NOMO-1 treated with DMSO at 0.1 percent for 48 hours (cell line): Measurements from ENCODE around the gene TEX35.
A peak's percentile ranks its signal among the peaks of the same experiment; 100 is the strongest.

Source experiments
- DNase-seq: peaks from one replicate; lab custom pipeline; 2025; ENCODE audit not compliant: unreplicated experiment; lab: John Stamatoyannopoulos, UW

The TEX35 gene

GRCh38 chr1:178513278-178513983 lies 522 bp downstream of the TEX35 start:
- no peak for DNase-seq

GRCh38 chr1:178516110-178516509 lies 3.2 kb downstream of the TEX35 start:
- no peak for DNase-seq

DNA sequence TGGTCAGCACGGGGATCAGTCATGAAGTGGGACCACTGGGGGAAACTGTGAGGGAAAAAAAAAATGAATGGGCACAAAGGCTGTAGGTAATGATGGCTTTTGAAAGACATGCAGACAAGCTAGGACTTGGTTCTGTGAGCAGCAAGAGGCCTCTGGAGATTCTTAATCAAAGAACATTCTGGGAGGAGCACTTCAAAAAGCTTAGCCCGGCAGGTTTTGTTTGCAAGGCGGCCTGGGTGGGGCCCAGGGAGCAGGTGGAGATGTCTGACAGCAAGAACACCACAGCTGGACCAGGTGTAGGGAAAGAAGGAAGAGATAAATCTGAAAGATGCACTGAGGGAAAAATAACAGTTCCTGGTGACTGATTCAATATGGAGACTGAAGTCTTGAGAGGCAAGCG lies 6.0 kb downstream of the TEX35 start:
- DNase-seq, result no peak

DNA sequence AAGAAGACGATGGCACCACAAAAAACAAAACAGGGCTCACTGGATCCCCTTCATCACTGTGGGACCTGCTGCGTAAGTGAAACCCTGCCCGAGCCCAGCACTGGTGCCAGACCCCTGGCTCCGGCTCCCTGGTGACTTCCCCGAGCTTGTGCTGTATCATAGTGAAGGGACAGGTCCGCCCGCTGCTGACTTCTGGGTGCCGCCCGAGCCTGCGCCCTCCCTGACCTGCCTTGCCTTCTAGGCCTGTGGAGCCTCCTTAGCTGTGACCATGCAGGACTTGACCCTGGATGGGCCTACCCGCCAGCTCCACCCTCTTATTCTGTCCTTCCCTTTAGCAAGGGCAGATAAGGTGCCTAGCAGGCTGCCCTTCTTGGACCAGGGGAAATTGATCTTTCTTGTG lies 7.9 kb downstream of the TEX35 start:
- DNase-seq, result no peak

GRCh38 chr1:178521241-178521640 lies 8.3 kb downstream of the TEX35 start:
- no peak for DNase-seq

GRCh38 chr1:178527117-178527516 lies 14.2 kb downstream of the TEX35 start:
- DNase-seq, result no peak

DNA sequence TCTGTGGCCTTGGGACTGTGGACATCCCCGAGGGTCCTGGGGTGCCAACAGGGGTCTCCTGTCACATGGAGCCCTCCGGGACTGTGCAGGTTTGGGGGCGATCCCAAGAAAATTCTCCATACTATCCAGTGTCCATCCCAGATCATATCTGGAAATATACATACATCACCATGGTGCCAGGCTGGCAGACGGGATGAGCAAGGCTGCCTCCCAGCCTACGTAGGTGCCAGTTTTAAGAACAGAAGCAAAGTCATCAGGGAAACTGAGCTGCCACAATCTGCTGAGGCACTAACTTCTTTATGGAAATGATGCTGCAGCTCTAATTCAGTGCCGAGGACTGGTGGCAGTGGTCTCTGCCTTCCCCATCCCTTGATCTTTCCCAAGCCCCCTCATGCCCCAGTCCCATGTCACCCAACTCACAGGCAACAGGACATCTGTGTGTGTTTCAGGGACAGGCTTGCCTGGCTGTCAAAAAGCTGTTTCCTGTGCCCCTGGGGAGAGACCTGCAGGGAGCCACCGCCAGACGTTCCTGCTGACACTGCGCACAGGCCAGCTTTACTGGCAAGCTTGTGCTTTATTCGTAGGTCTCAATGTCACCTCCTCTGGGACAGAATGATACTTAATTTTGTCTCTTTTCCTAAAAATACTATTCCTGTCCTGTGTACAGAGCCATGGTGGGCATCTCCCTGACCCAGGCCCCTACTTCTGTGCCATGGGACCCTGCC lies 15.5 kb downstream of the TEX35 start:
- no peak for DNase-seq

DNA sequence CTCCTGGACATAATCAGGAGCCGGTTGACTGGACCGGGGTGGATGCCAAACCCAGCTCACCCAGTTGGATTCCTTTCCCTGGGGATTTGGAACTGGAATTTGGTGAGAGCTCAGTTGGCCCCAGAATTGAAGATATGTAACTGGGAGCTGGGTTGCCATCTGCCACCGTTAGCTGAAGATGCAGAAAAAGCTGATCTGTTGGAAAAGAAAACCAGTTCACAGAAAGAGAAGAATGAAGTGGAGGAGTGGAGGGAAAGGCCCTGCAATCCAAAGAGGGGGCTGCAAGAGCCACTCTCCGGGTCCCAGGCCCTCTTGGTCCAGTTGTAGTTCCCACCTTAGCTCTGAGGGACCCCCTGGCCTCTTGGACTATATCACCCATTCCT lies 16.0 kb downstream of the TEX35 start:
- no peak for DNase-seq

GRCh38 chr1:178529364-178530036 lies 16.6 kb downstream of the TEX35 start:
- no peak for DNase-seq

- no peak for DNase-seq
These were observed 17.1 kb downstream of the TEX35 start for GRCh38 chr1:178530037-178530402.

DNA sequence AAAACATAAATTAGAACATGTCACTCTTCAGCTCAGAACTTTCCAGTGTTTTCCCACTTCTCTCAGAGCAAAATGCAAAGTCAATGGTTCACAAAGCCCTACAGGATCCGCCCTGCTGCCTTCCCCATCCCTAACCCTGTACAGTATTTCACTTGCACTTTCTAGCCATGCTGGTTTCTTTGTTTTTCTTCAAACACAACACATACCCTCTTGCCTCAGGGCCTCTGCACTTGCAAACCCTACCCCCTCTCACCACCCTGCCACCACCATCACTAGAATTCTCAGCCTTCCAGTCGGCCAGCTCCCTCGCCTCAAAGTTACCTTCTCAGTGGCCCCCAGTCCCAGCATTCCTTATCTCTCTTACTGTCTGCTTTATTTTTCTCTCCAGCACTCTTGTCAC lies 17.6 kb downstream of the TEX35 start:
- DNase-seq, result no peak

GRCh38 chr1:178531887-178532286 lies 19.0 kb downstream of the TEX35 start:
- DNase-seq, result no peak

- peak; percentile 69 for DNase-seq
These were observed 19.5 kb downstream of the TEX35 start for GRCh38 chr1:178532392-178532791.

DNA sequence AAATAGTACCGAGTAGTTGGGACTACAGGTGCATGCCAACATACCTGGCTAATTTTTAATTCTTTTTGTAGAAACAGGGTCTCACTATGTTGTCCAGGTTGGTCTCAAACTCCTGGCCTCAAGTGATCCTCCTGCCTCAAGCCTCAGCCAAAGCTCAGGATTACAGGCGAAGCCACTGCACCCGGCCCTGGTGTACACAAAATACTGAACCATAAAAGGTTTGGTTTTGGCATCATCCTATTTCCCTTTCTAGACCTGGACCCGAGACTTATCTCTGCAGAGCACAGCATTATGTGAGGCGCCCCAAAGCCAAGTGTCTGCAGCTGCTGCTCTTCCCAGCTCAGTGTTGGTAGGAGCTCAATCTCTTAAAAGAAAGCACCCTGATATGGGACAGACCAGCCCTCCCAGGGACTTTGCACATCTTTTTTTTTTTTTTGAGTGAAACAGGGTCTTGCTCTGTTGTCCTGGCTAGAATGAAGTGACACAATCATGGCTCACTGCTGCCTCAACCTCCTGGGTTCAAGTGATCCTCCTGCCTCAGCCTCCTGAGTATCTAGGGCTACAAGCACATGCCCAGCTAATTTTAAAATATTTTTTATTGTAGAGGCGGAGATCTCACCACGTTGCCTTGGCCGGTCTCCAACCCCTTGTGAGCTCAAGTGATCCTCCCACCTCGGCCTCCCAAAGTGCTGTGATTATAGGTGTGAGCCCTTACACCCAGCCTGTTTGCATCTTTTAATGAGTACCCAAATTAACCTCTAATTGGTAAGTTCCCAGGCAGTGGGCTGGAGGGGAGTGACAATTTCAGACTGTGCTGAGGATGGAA lies 20.4 kb downstream of the TEX35 start:
- DNase-seq, result no peak

DNA sequence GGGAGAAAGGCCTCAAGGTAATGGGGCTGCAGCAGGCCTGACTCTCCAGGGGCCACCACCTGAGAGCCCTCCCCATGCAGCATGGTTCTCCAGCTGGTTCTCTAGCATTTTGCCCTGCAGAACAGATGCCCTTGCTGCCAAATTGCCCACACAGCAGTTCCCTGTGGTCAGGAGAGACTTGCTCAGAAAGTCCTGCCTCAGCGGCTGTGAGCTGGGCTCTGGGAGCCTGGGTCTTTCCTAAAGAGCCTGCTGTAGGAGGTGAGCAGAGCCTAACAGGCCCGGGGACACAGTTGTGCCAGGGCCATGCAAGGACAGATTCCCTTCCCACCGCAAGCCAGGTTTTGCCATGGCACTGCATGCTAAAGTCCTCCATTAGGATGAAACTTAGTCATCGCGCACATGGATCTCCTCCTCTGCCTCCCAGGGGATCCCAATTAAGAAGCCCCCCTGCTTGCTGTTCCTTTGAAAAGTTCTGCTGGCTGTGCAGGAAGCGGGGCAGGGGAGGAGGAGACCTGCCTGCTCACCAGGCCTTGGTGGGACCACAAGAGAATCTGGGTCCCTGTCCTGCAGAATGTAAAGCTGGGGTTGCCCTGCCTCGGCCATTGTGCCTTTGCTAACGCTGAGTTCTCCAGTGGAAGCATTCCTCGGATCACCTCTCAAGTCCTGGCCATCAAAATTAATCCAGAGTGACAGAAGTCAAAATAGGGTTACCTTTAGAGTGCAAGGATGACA lies 21.4 kb downstream of the TEX35 start:
- no peak for DNase-seq

- no peak for DNase-seq
These were observed 23.4 kb downstream of the TEX35 start for GRCh38 chr1:178536329-178536728.

GRCh38 chr1:178536844-178537371 lies 24.0 kb downstream of the TEX35 start:
- no peak for DNase-seq

DNA sequence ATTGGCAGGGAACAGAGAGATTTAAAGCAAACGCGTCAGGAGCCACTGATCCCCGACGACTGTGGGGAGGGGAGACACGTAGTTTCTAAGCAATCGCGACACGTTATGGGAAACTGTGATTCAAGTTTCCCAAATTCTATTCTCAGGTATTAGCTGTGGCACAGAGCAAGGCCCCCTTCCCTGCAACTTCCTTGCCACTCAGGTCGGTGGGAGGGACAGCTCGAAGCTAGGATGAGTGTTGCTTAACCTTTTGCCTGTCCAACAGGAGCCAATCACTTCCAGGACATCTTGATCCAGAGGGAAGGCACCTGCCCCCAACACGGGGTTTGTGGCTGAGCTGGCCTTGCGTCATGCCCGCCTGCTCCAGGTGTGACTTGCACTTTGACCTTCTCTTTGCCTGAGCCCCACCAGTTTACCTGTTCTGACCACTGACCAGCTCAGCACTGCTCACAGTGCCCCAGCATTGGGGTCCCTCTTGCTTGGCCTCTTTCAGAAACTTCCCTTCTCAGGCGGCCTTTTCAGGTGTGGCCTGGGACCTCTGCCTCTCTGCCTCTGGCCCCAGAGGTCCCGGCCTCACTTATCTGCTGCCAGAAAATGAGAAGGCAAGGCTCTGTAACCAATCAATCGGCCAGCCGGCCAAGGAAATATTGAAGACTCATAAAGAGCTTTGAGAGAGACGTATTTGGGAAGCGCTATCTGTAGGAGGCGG lies 24.6 kb downstream of the TEX35 start:
- no peak for DNase-seq

DNA sequence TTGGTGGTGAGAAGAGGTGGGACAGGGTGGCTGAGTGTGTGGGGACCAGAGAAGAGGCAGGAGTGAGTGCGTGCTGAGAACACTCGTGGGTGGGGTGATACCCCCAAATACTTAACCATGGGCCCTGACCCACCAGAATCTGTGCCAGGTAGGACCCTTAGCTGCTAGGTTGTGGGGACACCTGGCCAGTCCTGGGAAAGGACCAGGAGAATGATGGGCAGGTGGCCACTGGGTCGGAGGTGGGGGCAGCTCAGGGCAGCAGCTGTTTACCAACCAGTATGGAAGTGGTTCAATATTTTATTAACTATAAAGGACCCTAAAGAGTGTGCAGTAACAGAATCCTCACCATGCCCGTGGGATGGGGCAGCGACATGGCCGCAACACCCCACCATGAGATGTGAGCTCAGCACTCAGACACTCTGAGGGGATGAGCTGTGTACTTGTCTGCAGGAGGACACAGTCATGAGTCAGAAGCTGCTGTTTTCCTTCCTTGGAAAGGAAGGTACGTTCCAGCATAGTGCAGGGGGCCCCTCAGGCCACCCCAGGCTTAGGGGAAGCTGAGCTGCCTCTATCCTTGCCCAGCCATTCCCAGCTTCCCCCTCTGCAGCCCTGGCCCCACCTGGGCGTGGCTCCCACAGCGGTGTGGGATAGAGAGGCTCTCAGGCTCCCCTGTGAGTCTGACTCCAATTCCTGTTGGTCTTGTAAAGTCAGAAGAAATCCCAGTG lies 25.4 kb downstream of the TEX35 start:
- DNase-seq, result no peak
